ENCODE data around the gene TSGA10.

DNA sequence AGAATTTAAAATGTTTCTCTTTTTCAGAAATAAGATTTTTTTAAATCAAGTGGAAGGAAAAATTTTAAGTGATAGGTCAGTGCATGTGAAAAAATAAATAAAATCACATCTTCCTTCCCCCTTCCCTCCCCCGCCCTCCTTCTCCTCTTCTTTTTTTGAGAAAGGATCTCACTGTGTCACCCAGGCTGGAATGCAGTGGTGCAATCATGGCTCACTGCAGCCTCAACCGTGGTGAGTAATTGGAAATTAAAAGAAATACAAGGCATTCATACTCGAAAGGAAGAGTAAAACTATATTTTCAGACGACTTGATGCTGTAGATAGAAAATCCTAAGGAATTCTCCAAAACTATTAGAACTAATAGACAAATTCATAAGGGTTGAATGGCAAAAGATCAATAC lies 201.8 kb downstream of the TSGA10 start:
- TF ChIP-seq POLR2A (IDR thresholded peaks at IDR 0.05), result no peak
- no peak for TF ChIP-seq CTCF (IDR thresholded peaks at IDR 0.05 in 8 of 11, conservative IDR thresholded peaks at IDR 0.05 in 3 of 11)
